ENCODE results near the gene KCNK5. TPM values are rescaled to one million over a fixed set of nuclear protein-coding genes. Genes with fewer than 3 reads are reported as not detected.

The KCNK5 gene
- total RNA-seq, 2 experiments from 2014 or later, result 0.30 to 0.47 TPM

GRCh38 chr6:39228111-39228971, 934 bp downstream of the KCNK5 start:
- H3K27me3 ChIP-seq (ENCODE audit: control insufficient read depth in 1 of 2, insufficient read depth in 2 of 2, low read length in 2 of 2), result peaks cover 6 to 8% of the 10 kb centered on the region in 2 experiments
- H3K27ac ChIP-seq (ENCODE audit: low read depth in 1 of 2, low read length in 2 of 2), result no peak overlapping the region
- intact Hi-C loops (cut with DNase I, micrococcal nuclease), result no loop called here
- no peak overlapping the region for H3K27ac Mint-ChIP-seq
- no peaks in the 10 kb centered on the region for H3K36me3 ChIP-seq (ENCODE audit: insufficient read depth, low read length)
- H3K9me3 ChIP-seq (ENCODE audit: control insufficient read depth in 1 of 2, insufficient read depth in 1 of 2, low read length in 2 of 2), result no peaks in the 10 kb centered on the region
- no peaks in the 10 kb centered on the region for H3K27me3 Mint-ChIP-seq
- ChIA-PET CTCF (no interaction called here), POLR2A (no interaction called here)
- ATAC-seq (ENCODE audit: poor library complexity) (no peak), DNase-seq (peak in 2 of 14 experiments; percentile 39 to 46)
- no peaks in the 10 kb centered on the region for H3K36me3 Mint-ChIP-seq (ENCODE audit: low read depth)
- no peaks in the 10 kb centered on the region for H3K9me3 Mint-ChIP-seq
- H3K4me3 Mint-ChIP-seq, result peak overlapping the region; percentile 74
- H3K4me3 ChIP-seq (ENCODE audit: low read length), result peak overlapping the region; percentile 67
- no peak for TF ChIP-seq CTCF (IDR thresholded peaks at IDR 0.05)
- peaks cover 34% of the 10 kb centered on the region for H3K4me1 Mint-ChIP-seq (ENCODE audit: low read depth)
- H3K4me1 ChIP-seq (ENCODE audit: insufficient read depth, low read length), result peaks cover 54% of the 10 kb centered on the region

- peaks cover 6 to 8% of the 10 kb centered on the region in 2 experiments for H3K27me3 ChIP-seq (ENCODE audit: control insufficient read depth in 1 of 2, insufficient read depth in 2 of 2, low read length in 2 of 2)
- Mint-ChIP-seq H3K36me3 (ENCODE audit: low read depth) (no peaks in the 10 kb centered on the region), H3K4me3 (peak overlapping the region; percentile 18), H3K9me3 (no peaks in the 10 kb centered on the region), H3K4me1 (ENCODE audit: low read depth) (peaks cover 34% of the 10 kb centered on the region), H3K27ac (peak overlapping the region; percentile 6), H3K27me3 (no peaks in the 10 kb centered on the region)
- no peak overlapping the region for H3K27ac ChIP-seq (ENCODE audit: low read depth in 1 of 2, low read length in 2 of 2)
- TF ChIP-seq CTCF (IDR thresholded peaks at IDR 0.05), result no peak
- DNase-seq (no peak), ATAC-seq (ENCODE audit: poor library complexity) (no peak)
- H3K4me1 ChIP-seq (ENCODE audit: insufficient read depth, low read length), result peaks cover 55% of the 10 kb centered on the region
- no peaks in the 10 kb centered on the region for H3K9me3 ChIP-seq (ENCODE audit: control insufficient read depth in 1 of 2, insufficient read depth in 1 of 2, low read length in 2 of 2)
- peak overlapping the region; percentile 67 for H3K4me3 ChIP-seq (ENCODE audit: low read length)
- intact Hi-C loops (cut with DNase I, micrococcal nuclease), result no loop called here
- ChIA-PET CTCF (no interaction called here), POLR2A (no interaction called here)
- no peaks in the 10 kb centered on the region for H3K36me3 ChIP-seq (ENCODE audit: insufficient read depth, low read length)
These were observed 1.8 kb downstream of the KCNK5 start for GRCh38 chr6:39227476-39227875.

- Histone ChIP-seq H3K4me1 (ENCODE audit: insufficient read depth, low read length) (peaks cover 55% of the 10 kb centered on the region), H3K36me3 (ENCODE audit: insufficient read depth, low read length) (no peaks in the 10 kb centered on the region), H3K27ac (ENCODE audit: low read depth in 1 of 2, low read length in 2 of 2) (no peak overlapping the region), H3K27me3 (ENCODE audit: control insufficient read depth in 1 of 2, insufficient read depth in 2 of 2, low read length in 2 of 2) (peaks cover 6 to 8% of the 10 kb centered on the region in 2 experiments), H3K9me3 (ENCODE audit: control insufficient read depth in 1 of 2, insufficient read depth in 1 of 2, low read length in 2 of 2) (no peaks in the 10 kb centered on the region), H3K4me3 (ENCODE audit: low read length) (no peak overlapping the region)
- Mint-ChIP-seq H3K36me3 (ENCODE audit: low read depth) (no peaks in the 10 kb centered on the region), H3K4me1 (ENCODE audit: low read depth) (peaks cover 34% of the 10 kb centered on the region), H3K4me3 (peak overlapping the region; percentile 18), H3K27ac (peak overlapping the region; percentile 6), H3K27me3 (no peaks in the 10 kb centered on the region), H3K9me3 (no peaks in the 10 kb centered on the region)
- intact Hi-C loops (cut with DNase I, micrococcal nuclease), result no loop called here
- ATAC-seq (ENCODE audit: poor library complexity) (no peak), DNase-seq (peak in 2 of 14 experiments; percentile 26 to 36)
- no peak for TF ChIP-seq CTCF (IDR thresholded peaks at IDR 0.05)
- POLR2A ChIA-PET, result no interaction called here
- CTCF ChIA-PET, result no interaction called here
These were observed 2.5 kb downstream of the KCNK5 start for GRCh38 chr6:39226639-39227329.

Measured in CD4-positive, alpha-beta T cell (primary cell).